Epithelial cell of esophagus (primary cell): ENCODE measurements around the gene TTC9C.

Source experiments
- DNase-seq: peaks from one replicate; pipeline ENCODE4 v3.0.0; 2010; ENCODE audit warnings: low read depth
- H3K4me3 ChIP-seq: 2 replicates; pipeline ENCODE4 v1.5.1; 2011; ENCODE audit warnings: mild to moderate bottlenecking, low read length, control low read depth
- CTCF ChIP-seq: IDR thresholded peaks from 2 replicates; pipeline ENCODE4 v1.5.1; 2011; ENCODE audit warnings: low read depth, mild to moderate bottlenecking, low read length, control low read depth, inconsistent platforms; ENCODE audit not compliant: insufficient read depth; ENCODE audit errors: missing control alignments

TTC9C gene

DNA sequence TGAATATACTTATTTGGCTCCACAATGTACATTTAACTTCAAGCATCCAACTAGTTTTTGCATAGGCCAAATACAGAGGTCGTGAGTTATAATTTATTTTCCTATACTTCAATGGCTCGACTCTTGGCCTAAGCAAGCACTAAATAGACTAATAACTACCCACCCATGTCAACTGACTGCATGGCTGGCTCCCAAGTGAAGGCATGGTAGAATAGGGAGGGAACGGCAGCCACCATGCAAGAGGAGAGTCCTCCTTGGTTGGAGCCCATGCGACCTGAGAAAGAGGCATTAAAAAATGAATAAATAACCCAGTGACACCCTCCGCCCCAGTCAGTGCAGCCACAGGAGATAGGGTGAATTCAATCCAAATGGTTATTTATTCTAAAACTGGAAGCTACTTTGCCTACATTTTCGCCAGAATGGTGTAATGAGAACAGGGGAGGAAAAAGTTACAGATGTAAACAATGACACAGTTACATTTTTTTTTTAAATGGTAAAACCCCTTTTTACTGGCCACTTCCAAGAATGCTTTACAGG is 15.9 kb upstream of the TTC9C start:
- no peak for DNase-seq
- TF ChIP-seq CTCF, result no peak
- H3K4me3 ChIP-seq, result no peak overlapping the region

GRCh38 chr11:62712861-62713260 is 15.4 kb upstream of the TTC9C start:
- no peak for TF ChIP-seq CTCF
- no peak for DNase-seq
- H3K4me3 ChIP-seq, result no peak overlapping the region

DNA sequence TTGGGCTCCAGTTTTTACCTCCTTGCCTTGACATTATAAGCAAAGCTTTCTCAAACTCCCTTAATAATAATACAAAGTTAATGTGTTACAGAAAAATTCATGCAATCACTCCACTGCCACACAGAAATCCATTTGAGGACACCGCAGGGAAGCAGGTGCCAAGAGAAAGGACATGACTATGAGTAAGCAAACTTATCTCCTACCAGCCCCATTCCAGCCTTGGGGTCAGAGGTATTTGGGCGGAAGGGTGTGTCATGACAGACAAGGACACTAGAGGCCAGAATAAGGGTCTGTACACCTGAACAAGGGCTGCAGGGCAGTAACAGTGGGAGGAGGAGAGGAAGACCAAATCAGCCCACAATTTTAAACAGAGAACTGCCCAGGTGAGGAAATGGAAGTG is 14.9 kb upstream of the TTC9C start:
- no peak overlapping the region for H3K4me3 ChIP-seq
- DNase-seq, result no peak
- TF ChIP-seq CTCF, result no peak

GRCh38 chr11:62715150-62716130 is 12.8 kb upstream of the TTC9C start:
- H3K4me3 ChIP-seq, result no peak overlapping the region
- DNase-seq, result no peak
- TF ChIP-seq CTCF, result no peak

- no peak for TF ChIP-seq CTCF
- DNase-seq, result no peak
- no peak overlapping the region for H3K4me3 ChIP-seq
These were observed 12.1 kb upstream of the TTC9C start for GRCh38 chr11:62716206-62716605.

GRCh38 chr11:62716816-62717215 is 11.5 kb upstream of the TTC9C start:
- no peak for TF ChIP-seq CTCF
- no peak for DNase-seq
- no peak overlapping the region for H3K4me3 ChIP-seq
